ENCODE data around the gene MFNG.

- no peak for TF ChIP-seq CTCF (IDR thresholded peaks at IDR 0.05; ENCODE audit: low read depth, low read length, poor library complexity, severe bottlenecking)
- no peak for TF ChIP-seq EZH2phosphoT487 (IDR thresholded peaks at IDR 0.05; ENCODE audit: borderline replicate concordance, low read length)
These were observed 43.6 kb upstream of the MFNG start for GRCh38 chr22:37529652-37530345.

All from DOHH2 (cell line).